SKM-1 treated with dmso at 0.1 percent for 144 hours (cell line): ENCODE results near the gene PCDHA12.
"Not testable (repeated sequence)": the region's sequence is repeated elsewhere in the genome, so short reads cannot be mapped to it uniquely, and the experiment has no call there.

Experiments used
- DNase-seq: peaks from one replicate; lab custom pipeline; 2025; ENCODE audit not compliant: unreplicated experiment; lab: John Stamatoyannopoulos, UW

PCDHA12 gene

GRCh38 chr5:140875085-140876065 is at the start of gene PCDHA12:
PCDHA12 (plus strand) TSS chr5:140875308; CDS start chr5:140875473, 165 bp downstream.
- DNase-seq: no peak

- DNase-seq: no peak
Observed at GRCh38 chr5:140827704-140828361, 47.3 kb upstream of the PCDHA12 start, which contains the start of gene PCDHA6. PCDHA6 (plus strand) TSS chr5:140827960; CDS start chr5:140828092, 132 bp downstream.

GRCh38 chr5:140828362-140828737 is 46.8 kb upstream of the PCDHA12 start:
- DNase-seq: no peak

- DNase-seq: not testable (repeated sequence)
Observed at GRCh38 chr5:140829511-140830501, 45.3 kb upstream of the PCDHA12 start.

DNA sequence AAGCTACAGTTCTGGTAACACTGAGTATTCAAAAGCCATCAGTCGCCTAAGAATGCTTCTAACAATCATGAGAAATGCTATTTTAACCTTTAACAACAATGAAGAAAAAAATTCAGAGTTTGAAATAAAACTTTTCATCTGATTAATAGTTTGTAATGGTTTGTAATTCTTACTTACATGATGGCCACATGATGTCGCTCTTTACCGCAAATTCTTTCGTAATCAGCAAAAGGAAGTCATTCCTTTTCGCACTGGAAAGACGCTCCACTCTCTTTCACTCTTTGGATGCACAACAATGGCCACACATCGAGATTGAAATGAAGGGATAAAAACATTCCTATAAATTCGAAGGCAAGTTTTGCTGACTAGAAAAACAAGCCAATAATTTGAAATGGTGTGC is 41.1 kb upstream of the PCDHA12 start, which contains the start of gene PCDHA7:
PCDHA7 (plus strand) TSS at position 277 of the 400 bp plus-strand sequence; CDS start at position 392, 115 bp downstream.
- no peak for DNase-seq

DNA sequence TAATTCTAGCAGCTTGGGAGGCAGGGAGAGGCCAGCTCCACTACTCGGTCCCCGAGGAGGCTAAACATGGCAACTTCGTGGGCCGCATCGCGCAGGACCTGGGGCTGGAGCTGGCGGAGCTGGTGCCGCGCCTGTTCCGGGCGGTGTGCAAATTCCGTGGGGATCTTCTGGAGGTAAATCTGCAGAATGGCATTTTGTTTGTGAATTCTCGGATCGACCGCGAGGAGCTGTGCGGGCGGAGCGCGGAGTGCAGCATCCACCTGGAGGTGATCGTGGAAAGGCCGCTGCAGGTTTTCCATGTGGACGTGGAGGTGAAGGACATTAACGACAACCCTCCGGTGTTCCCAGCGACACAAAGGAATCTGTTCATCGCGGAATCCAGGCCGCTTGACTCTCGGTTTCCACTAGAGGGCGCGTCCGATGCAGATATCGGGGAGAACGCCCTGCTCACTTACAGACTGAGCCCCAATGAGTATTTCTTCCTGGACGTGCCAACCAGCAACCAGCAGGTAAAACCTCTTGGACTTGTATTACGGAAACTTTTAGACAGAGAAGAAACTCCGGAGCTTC is 40.6 kb upstream of the PCDHA12 start:
- not testable (repeated sequence) for DNase-seq

- no peak for DNase-seq
Observed at GRCh38 chr5:140835622-140836510, 39.2 kb upstream of the PCDHA12 start.

GRCh38 chr5:140840978-140841962 is 33.8 kb upstream of the PCDHA12 start, which contains the start of gene PCDHA8:
PCDHA8 (plus strand) TSS chr5:140841187; CDS start chr5:140841322, 135 bp downstream.
- peak; percentile 12 for DNase-seq

- DNase-seq: no peak
Observed at GRCh38 chr5:140842798-140843733, 32.0 kb upstream of the PCDHA12 start.

- not testable (repeated sequence) for DNase-seq
Observed at GRCh38 chr5:140848139-140849102, 26.7 kb upstream of the PCDHA12 start, which contains the start of gene PCDHA9. PCDHA9 (plus strand) TSS chr5:140848382; CDS start chr5:140848496, 114 bp downstream.

DNA sequence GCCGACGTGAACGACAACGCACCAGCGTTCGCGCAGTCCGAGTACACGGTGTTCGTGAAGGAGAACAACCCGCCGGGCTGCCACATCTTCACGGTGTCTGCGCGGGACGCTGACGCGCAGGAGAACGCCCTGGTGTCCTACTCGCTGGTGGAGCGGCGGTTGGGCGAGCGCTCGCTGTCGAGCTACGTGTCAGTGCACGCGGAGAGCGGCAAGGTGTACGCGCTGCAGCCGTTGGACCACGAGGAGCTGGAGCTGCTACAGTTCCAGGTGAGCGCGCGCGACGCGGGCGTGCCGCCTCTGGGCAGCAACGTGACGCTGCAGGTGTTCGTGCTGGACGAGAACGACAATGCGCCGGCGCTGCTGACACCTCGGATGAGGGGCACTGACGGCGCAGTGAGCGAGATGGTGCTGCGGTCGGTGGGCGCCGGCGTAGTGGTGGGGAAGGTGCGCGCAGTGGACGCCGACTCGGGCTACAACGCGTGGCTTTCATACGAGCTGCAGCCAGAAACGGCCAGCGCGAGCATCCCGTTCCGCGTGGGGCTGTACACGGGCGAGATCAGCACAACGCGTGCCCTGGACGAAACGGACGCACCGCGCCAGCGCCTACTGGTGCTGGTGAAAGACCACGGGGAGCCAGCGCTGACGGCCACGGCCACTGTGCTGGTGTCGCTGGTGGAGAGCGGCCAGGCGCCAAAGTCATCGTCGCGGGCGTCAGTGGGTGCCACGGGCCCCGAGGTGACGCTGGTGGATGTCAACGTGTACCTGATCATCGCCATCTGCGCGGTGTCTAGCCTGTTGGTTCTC is 25.1 kb upstream of the PCDHA12 start:
- DNase-seq: not testable (repeated sequence)

DNA sequence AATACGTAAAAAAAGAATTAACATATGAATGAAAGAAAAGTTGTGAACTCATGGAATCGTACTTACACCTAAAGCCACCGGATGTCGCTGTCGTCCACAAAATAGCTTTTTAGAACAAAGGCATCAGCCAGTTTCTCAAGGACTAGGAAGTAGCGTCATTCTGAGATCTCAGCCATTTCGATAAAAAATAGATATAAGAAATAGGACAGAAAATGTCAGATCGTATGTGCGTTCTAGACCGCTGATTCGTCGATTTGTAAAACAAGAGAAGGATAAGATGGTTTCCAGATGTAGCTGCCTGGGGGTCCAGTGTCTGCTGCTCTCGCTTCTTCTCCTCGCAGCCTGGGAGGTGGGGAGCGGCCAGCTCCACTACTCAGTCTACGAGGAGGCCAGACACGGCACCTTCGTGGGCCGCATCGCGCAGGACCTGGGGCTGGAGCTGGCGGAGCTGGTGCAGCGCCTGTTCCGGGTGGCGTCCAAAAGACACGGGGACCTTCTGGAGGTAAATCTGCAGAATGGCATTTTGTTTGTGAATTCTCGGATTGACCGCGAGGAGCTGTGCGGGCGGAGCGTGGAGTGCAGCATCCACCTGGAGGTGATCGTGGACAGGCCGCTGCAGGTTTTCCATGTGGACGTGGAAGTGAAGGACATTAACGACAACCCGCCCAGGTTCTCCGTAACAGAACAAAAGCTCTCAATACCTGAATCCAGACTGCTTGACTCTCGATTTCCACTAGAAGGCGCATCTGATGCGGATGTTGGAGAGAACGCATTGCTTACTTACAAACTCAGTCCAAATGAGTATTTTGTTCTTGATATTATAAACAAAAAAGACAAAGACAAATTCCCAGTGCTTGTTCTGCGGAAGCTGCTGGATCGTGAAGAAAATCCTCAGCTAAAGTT is 19.1 kb upstream of the PCDHA12 start, which contains the start of gene PCDHA10:
PCDHA10 (plus strand) TSS at position 126 of the 903 bp plus-strand sequence; CDS start at position 278, 152 bp downstream.
- DNase-seq: no peak

- no peak for DNase-seq
Observed at GRCh38 chr5:140857177-140857986, 17.7 kb upstream of the PCDHA12 start.
